ENCODE data around the gene DHRS12. TPM values are rescaled to one million over a fixed set of nuclear protein-coding genes. Genes with fewer than 3 reads are reported as not detected.

Gene DHRS12
- total and polyA plus RNA-seq, 8 donors: 11.7 to 20.2 (median 14.9) TPM

DNA sequence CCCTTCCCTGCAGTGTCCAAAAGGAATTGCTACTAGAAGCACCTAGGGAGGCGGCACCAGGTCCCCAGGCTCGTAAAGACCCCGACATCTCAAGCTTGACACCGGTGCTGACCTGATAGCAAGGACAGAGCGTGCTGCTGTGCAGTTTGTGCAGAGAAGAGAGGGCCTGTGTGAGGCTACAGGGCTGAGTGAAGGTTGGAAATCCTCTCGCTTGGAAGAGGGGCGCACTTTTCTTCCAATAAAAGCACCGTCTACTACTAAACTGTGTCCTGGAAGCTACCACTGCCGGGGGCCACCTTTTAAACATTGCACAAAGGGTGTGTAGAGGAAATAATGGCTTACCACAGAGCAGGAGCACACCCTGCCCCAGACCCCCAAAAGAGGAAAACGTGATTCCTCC is 30.0 kb upstream of the DHRS12 start:
- intact Hi-C loops (cut with DNase I): no loop called here
- Histone ChIP-seq H3K27me3 (no peaks in the 10 kb centered on the region), H3K4me1 (peaks cover 0 to 29% of the 10 kb centered on the region in 2 donors), H3K4me3 (no peak overlapping the region), H3K27ac (no peak overlapping the region), H3K9me3 (no peaks in the 10 kb centered on the region), H3K36me3 (no peaks in the 10 kb centered on the region)
- TF ChIP-seq, protein P1, sequence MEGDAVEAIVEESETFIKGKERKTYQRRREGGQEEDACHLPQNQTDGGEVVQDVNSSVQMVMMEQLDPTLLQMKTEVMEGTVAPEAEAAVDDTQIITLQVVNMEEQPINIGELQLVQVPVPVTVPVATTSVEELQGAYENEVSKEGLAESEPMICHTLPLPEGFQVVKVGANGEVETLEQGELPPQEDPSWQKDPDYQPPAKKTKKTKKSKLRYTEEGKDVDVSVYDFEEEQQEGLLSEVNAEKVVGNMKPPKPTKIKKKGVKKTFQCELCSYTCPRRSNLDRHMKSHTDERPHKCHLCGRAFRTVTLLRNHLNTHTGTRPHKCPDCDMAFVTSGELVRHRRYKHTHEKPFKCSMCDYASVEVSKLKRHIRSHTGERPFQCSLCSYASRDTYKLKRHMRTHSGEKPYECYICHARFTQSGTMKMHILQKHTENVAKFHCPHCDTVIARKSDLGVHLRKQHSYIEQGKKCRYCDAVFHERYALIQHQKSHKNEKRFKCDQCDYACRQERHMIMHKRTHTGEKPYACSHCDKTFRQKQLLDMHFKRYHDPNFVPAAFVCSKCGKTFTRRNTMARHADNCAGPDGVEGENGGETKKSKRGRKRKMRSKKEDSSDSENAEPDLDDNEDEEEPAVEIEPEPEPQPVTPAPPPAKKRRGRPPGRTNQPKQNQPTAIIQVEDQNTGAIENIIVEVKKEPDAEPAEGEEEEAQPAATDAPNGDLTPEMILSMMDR (IDR thresholded peaks at IDR 0.05): no peak
- DNase-seq (no peak), ATAC-seq (no peak)

DNA sequence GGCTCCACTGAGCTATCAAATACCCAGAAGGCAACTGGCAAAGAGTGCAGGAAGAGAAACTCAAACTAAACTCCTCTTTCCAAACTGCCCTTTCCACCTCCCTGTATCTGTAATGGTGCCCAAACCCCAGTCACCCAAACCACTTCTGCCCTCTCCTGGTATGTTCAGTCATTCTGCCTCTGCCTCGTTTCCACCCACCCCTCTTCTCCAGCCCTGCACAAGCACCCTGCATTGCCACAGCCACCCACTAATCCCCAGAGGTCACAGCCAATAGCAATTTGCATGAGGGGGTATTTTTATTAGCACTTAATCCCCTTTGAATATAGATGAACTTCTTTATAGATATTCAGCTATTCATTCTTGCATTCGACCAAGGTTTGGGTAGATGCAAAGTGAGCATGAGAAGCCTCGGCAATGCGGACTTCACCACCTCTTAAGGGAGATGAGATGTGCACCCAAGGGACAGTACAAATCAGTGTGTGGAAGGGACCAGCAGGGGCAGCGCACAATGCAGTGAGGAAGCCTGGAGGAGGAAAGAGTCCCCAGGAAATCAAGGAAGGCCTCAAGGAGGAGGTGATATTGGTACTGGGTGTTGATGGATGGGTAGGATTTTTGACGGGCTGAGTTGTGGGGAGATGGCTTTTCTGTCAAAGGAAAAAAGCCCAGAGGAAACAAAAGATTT is 28.6 kb upstream of the DHRS12 start:
- ATAC-seq: peak; percentile 78
- H3K27ac ChIP-seq: no peak overlapping the region
- intact Hi-C loops (cut with DNase I): no loop called here

DNA sequence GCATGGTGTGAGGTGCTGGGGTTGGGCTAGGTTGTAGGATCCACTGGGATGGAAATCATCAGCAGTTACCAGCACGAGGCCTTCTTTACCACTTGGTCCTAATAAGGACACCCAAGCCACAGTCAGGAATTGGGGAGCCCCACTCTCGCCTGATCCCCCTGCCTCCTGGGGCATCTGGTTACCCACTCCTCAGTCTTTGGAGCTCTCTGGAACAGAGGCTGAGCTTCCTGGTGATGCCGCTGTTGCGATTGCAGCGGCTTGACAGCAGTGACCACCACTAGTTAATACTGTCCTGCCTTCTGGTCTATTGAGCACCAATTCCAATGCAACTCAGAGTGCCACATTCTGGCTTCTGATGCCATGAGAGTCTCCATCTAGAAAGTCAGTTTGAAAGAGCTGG is 27.6 kb upstream of the DHRS12 start:
- Histone ChIP-seq H3K36me3 (no peaks in the 10 kb centered on the region), H3K9me3 (no peaks in the 10 kb centered on the region), H3K4me1 (peaks cover 2 to 47% of the 10 kb centered on the region in 2 donors), H3K27ac (no peak overlapping the region), H3K27me3 (no peaks in the 10 kb centered on the region), H3K4me3 (no peak overlapping the region)
- DNase-seq (no peak), ATAC-seq (no peak)
- intact Hi-C loops (cut with DNase I): no loop called here
- TF ChIP-seq, protein P1 (IDR thresholded peaks at IDR 0.05): no peak

More for the DNA sequence above, 28.6 kb upstream of the DHRS12 start:
- H3K4me3 ChIP-seq: no peak overlapping the region
- no peaks in the 10 kb centered on the region for H3K36me3 ChIP-seq
- no peaks in the 10 kb centered on the region for H3K27me3 ChIP-seq
- no peaks in the 10 kb centered on the region for H3K9me3 ChIP-seq
- peaks cover 0 to 43% of the 10 kb centered on the region in 2 donors for H3K4me1 ChIP-seq
- no peak for DNase-seq
- TF ChIP-seq, protein P1 (IDR thresholded peaks at IDR 0.05): peak in 1 of 2 donors; percentile 13

DNA sequence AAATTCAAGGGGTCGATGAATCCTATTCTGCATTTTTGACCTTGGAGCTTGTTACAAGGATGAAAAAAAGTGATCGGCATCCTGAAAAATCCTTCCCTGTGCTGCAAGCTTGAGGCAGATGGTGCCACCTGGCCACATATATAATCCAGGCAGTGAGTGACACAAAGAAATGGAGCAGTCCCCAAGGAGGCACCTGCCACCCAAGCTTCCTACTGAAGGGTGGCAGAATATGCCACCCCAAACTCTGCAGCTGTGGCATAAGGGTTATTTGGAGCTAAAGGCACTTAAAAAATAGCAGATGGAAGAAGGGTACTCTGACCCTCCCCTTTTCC is 25.6 kb upstream of the DHRS12 start:
- Histone ChIP-seq H3K36me3 (no peaks in the 10 kb centered on the region), H3K27me3 (no peaks in the 10 kb centered on the region), H3K4me1 (peaks cover 2 to 63% of the 10 kb centered on the region in 2 donors), H3K27ac (peak overlapping the region in 1 of 2 donors; percentile 88), H3K9me3 (no peaks in the 10 kb centered on the region), H3K4me3 (no peak overlapping the region)
- TF ChIP-seq, protein P1 (IDR thresholded peaks at IDR 0.05): no peak
- no peak for DNase-seq
- ATAC-seq: no peak
- intact Hi-C loops (cut with DNase I): no loop called here

DNA sequence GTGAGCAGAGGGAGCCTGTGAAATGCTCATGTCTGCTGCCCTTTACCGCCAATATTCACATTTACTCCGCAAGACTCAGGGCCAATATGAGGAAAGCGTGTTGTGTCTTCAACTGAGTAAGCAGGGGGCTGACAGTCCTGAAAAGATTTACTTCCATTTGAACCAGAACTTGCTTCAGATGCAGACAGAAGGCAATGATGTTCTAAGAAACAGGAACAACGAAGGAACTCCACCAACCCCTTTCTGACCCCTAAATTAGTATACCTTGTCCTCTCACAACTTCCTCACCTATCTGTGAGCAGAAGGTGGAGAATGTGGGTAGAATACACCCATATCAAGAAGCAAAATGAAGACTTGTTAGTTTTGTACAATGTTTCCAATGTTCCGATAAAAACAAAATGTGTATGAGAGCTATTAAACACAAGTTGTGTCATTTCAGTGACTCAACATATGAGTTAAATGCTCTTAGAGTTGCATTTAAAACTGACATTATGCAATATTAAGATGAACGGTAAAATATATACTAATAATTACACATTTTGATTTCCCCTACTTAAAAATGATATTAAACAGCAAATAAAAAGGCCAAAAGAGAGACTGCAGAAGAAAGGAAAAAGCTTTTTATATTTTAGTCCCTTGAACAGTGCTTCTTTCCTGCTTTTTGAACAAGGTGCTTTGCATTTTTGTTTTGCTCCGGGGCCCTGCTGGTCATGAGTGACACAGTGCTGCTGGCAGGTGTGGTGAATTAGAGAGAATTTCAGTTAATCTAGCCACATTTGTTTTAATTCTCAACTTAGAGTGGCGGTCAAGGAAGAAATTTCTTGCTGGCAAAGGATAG is 25.0 kb upstream of the DHRS12 start:
- Histone ChIP-seq H3K4me1 (peaks cover 2 to 57% of the 10 kb centered on the region in 2 donors), H3K4me3 (no peak overlapping the region), H3K36me3 (no peaks in the 10 kb centered on the region), H3K9me3 (no peaks in the 10 kb centered on the region), H3K27ac (peak overlapping the region in 1 of 2 donors; percentile 88), H3K27me3 (no peaks in the 10 kb centered on the region)
- TF ChIP-seq, protein P1 (IDR thresholded peaks at IDR 0.05): no peak
- DNase-seq (no peak), ATAC-seq (no peak)
- intact Hi-C loops (cut with DNase I): no loop called here
